Endothelial cell of umbilical vein (primary cell): ENCODE results near the gene KRTAP5-1. TPM values are rescaled to one million over a fixed set of nuclear protein-coding genes. Genes with fewer than 3 reads are reported as not detected.

ENCODE experiments used
- BruUV-seq: library from RNA; stranded (reverse); fragments of 400-500 nt; replicated peaks from 2 replicates; lab custom pipeline; 2021; lab: Mats Ljungman, UMichigan
- CTCF ChIA-PET: fragments of 300-600, 350-600 bp; sonication (Branson Sonifier 250); formaldehyde crosslinking; loops from one replicate; lab custom pipeline; 2021; ENCODE audit warnings: antibody characterized with exemption, inconsistent platforms; lab: Charles Lee
- POLR2A ChIA-PET: fragments of 300-600, 350-600 bp; sonication (Branson Sonifier 250); formaldehyde crosslinking; loops from one replicate; lab custom pipeline; 2021; ENCODE audit warnings: antibody characterized with exemption, inconsistent platforms; lab: Charles Lee
- DNase-seq: peaks from one replicate; pipeline ENCODE4 v3.0.0-alpha.2; 2011; ENCODE audit warnings: low read depth, low spot score
- FAIRE-seq: peaks from 2 replicates; lab custom pipeline; 2011; peaks lifted over from hg19 to GRCh38; lab: Jason Lieb, UNC
- H2AFZ ChIP-seq: 2 replicates; pipeline ENCODE4 v1.6.0; 2012; ENCODE audit warnings: low read depth, low read length, control low read depth, inconsistent platforms
- H3K27ac ChIP-seq: 2 replicates; pipeline ENCODE4 v1.5.1; 2011; ENCODE audit warnings: low read depth, mild to moderate bottlenecking, control low read depth, low read length, moderate library complexity; ENCODE audit not compliant: insufficient read depth
- H3K27me3 ChIP-seq, 2 experiments: 2 replicates each; pipeline versions ENCODE4 v1.6.0 to v1.6.1; 2011; ENCODE audit warnings: low read length in 2 of 2, mixed read lengths in 1 of 2; ENCODE audit not compliant: control insufficient read depth in 2 of 2, insufficient read depth in 2 of 2
- H3K36me3 ChIP-seq, 2 experiments: 2 replicates in 1 of 2; 3 replicates in 1 of 2; pipeline ENCODE4 v1.5.1; 2011; ENCODE audit warnings: low read length in 2 of 2, mild to moderate bottlenecking in 1 of 2, moderate library complexity in 1 of 2; ENCODE audit not compliant: control insufficient read depth in 2 of 2, insufficient read depth in 2 of 2; ENCODE audit errors: extremely low read depth in 1 of 2
- H3K4me1 ChIP-seq: 3 replicates; pipeline ENCODE4 v1.5.1; 2011; ENCODE audit warnings: mild to moderate bottlenecking, low read length; ENCODE audit not compliant: control insufficient read depth, insufficient read depth; ENCODE audit errors: extremely low read depth
- H3K4me2 ChIP-seq: 2 replicates; pipeline ENCODE4 v1.6.1; 2011; ENCODE audit warnings: low read length, control low read depth, mixed read lengths; ENCODE audit not compliant: insufficient read depth
- H3K4me3 ChIP-seq, 3 experiments: fragments of 200-600 bp in 1 of 3; sonication (generic), shearing (Covaris generic) in 1 of 3; replicated peaks in 1 of 3; 2 replicates each; pipeline ENCODE4 v1.5.1; 2011 to 2016; ENCODE audit warnings: control low read depth in 3 of 3, low read length in 3 of 3, mild to moderate bottlenecking in 2 of 3, inconsistent platforms in 1 of 3, low read depth in 1 of 3, moderate library complexity in 1 of 3; ENCODE audit not compliant: insufficient read depth in 1 of 3
- H3K79me2 ChIP-seq: 2 replicates; pipeline ENCODE4 v1.6.0; 2012; ENCODE audit warnings: low read length, inconsistent platforms; ENCODE audit not compliant: control insufficient read depth, insufficient read depth
- H3K9ac ChIP-seq: replicated peaks from 2 replicates; pipeline ENCODE3; 2011; ENCODE audit warnings: low read length, control low read depth; ENCODE audit not compliant: insufficient read depth; ENCODE audit errors: extremely low read depth
- H3K9me1 ChIP-seq: replicated peaks from 3 replicates; pipeline ENCODE4 v1.6.0; 2011; ENCODE audit warnings: mild to moderate bottlenecking, low read length; ENCODE audit not compliant: control insufficient read depth, insufficient read depth; ENCODE audit errors: extremely low read depth
- H3K9me3 ChIP-seq: replicated peaks from 2 replicates; pipeline ENCODE4 v1.5.1; 2012; ENCODE audit warnings: low read length, inconsistent platforms; ENCODE audit not compliant: control insufficient read depth, insufficient read depth
- H4K20me1 ChIP-seq: replicated peaks from 2 replicates; pipeline ENCODE3; 2011; ENCODE audit warnings: mild to moderate bottlenecking, low read length; ENCODE audit not compliant: control insufficient read depth, insufficient read depth; ENCODE audit errors: extremely low read depth
- EZH2 ChIP-seq: IDR thresholded peaks from 2 replicates; pipeline ENCODE4 v1.6.1; 2012; ENCODE audit warnings: borderline replicate concordance, low read depth, mild to moderate bottlenecking, moderate library complexity, low read length, inconsistent platforms; ENCODE audit not compliant: severe bottlenecking
- FOS ChIP-seq: IDR thresholded peaks from 2 replicates; pipeline ENCODE4 v1.6.1; 2011; ENCODE audit warnings: mild to moderate bottlenecking, low read length, moderate library complexity, borderline replicate concordance; ENCODE audit not compliant: insufficient read depth
- GATA2 ChIP-seq: IDR thresholded peaks from 2 replicates; pipeline ENCODE4 v1.7.0; 2011; ENCODE audit warnings: low read depth, mild to moderate bottlenecking, moderate library complexity, mixed read lengths, low read length; ENCODE audit not compliant: insufficient read length, insufficient read depth
- JUN ChIP-seq: IDR thresholded peaks from 2 replicates; pipeline ENCODE4 v1.6.1; 2011; ENCODE audit warnings: borderline replicate concordance, low read depth; ENCODE audit not compliant: insufficient read length, insufficient read depth
- MYC ChIP-seq: IDR thresholded peaks from one replicate; pipeline ENCODE4 v1.6.1; 2011; ENCODE audit warnings: mild to moderate bottlenecking, low read depth, low read length
- POLR2A ChIP-seq: IDR thresholded peaks from 2 replicates; pipeline ENCODE4 v1.6.1; 2012; ENCODE audit warnings: low read depth, mild to moderate bottlenecking, control low read depth, low read length
- POLR2AphosphoS5 ChIP-seq: IDR thresholded peaks from 2 replicates; pipeline ENCODE4 v1.6.1; 2012; ENCODE audit warnings: low read depth, mild to moderate bottlenecking, control low read depth, low read length, moderate library complexity; ENCODE audit not compliant: insufficient read depth
- dilution Hi-C: fragments of 300-500 bp; cut with MboI; formaldehyde crosslinking; loops from one replicate; pipeline ENCODE4 v1.15.0; 2019; ENCODE audit warnings: low sequenced_read_pairs; ENCODE audit not compliant: extremely low pct_ligation_motif_present
- intact Hi-C: fragments of 100-400 bp; cut with micrococcal nuclease; formaldehyde crosslinking; loops from one replicate; pipeline ENCODE4 v1.10.0; 2022
- polyA plus RNA-seq, 4 experiments: library from polyadenylated mRNA; depleted of rRNA in 3 of 4; stranded (reverse) in 3 of 4; unstranded in 1 of 4; fragments of >200 nt; gene quantifications; 2 replicates each; pipeline versions ENCODE4 v1.2.1 to v1.2.3, GENCODE V29; 2011 to 2012; ENCODE audit warnings: missing spikeins in 1 of 4
- total RNA-seq: library from RNA; stranded (reverse); gene quantifications from 2 replicates; pipeline ENCODE4 v1.2.3, GENCODE V29; 2021
- TF ChIP-seq, protein P1 (sequence below), 2 donors: IDR thresholded peaks; 1 replicate in 1 of 2; 2 replicates in 1 of 2; pipeline ENCODE4 v1.5.1; 2011; ENCODE audit warnings: low read length in 2 of 2, mild to moderate bottlenecking in 2 of 2, moderate library complexity in 2 of 2, control low read depth in 1 of 2, inconsistent platforms in 1 of 2, low read depth in 1 of 2; ENCODE audit not compliant: insufficient read depth in 1 of 2; ENCODE audit errors: extremely low read depth in 1 of 2
- TF ChIP-seq, protein P2 (sequence below): IDR thresholded peaks from 2 replicates; pipeline ENCODE4 v1.6.1; 2011; ENCODE audit not compliant: insufficient read depth, insufficient read length

The KRTAP5-1 gene
- total and polyA plus RNA-seq, 2 donors (not counting 3 experiments of a cell fraction or from before 2014, with no cell fraction given): not detected

DNA sequence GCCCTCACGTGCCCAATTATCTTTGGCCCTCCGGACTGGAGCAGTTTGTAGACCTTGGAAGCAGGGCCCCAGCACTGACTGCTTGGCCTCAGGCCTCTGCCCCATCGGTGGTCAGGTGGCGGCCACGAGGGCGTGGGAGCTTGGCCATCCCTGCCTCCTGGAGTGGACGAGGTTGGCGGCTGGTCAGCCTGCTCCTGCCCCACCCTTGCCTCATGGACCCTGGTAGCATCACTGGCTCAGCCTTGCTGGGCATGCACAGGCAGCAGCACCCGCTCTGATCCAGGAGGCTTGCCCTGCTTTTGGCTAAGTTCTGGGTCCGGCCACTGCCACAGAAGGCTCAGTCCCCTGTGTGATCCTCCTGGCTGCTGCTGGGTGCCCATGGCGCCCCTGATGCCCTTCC is 19.1 kb upstream of the KRTAP5-1 start:
- no peak overlapping the region for H2AFZ ChIP-seq
- no peak for DNase-seq
- no peak for FAIRE-seq
- H3K9ac ChIP-seq: no peak overlapping the region
- ChIA-PET POLR2A (no interaction called here), CTCF (no interaction called here)
- no peaks in the 10 kb centered on the region for H4K20me1 ChIP-seq
- no peaks in the 10 kb centered on the region for H3K9me3 ChIP-seq
- no peak overlapping the region for H3K4me3 ChIP-seq
- H3K4me1 ChIP-seq: no peaks in the 10 kb centered on the region
- no peak overlapping the region for H3K4me2 ChIP-seq
- TF ChIP-seq POLR2A (no peak), POLR2AphosphoS5 (no peak), GATA2 (no peak), JUN (no peak), EZH2 (no peak), FOS (no peak), MYC (no peak)
- TF ChIP-seq, protein P1, sequence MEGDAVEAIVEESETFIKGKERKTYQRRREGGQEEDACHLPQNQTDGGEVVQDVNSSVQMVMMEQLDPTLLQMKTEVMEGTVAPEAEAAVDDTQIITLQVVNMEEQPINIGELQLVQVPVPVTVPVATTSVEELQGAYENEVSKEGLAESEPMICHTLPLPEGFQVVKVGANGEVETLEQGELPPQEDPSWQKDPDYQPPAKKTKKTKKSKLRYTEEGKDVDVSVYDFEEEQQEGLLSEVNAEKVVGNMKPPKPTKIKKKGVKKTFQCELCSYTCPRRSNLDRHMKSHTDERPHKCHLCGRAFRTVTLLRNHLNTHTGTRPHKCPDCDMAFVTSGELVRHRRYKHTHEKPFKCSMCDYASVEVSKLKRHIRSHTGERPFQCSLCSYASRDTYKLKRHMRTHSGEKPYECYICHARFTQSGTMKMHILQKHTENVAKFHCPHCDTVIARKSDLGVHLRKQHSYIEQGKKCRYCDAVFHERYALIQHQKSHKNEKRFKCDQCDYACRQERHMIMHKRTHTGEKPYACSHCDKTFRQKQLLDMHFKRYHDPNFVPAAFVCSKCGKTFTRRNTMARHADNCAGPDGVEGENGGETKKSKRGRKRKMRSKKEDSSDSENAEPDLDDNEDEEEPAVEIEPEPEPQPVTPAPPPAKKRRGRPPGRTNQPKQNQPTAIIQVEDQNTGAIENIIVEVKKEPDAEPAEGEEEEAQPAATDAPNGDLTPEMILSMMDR (IDR thresholded peaks at IDR 0.05; ENCODE audit: extremely low read depth in 1 of 2, insufficient read depth in 1 of 2, low read depth in 1 of 2, low read length in 2 of 2): no peak
- TF ChIP-seq, protein P2, sequence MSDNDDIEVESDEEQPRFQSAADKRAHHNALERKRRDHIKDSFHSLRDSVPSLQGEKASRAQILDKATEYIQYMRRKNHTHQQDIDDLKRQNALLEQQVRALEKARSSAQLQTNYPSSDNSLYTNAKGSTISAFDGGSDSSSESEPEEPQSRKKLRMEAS: no peak
- no peaks in the 10 kb centered on the region for H3K9me1 ChIP-seq
- no peaks in the 10 kb centered on the region for H3K36me3 ChIP-seq
- BruUV-seq: no TSS peak
- intact Hi-C loops: no loop called here
- no peak overlapping the region for H3K27ac ChIP-seq
- peaks cover 0 to 2% of the 10 kb centered on the region in 2 experiments for H3K27me3 ChIP-seq
- dilution Hi-C loops: no loop called here
- no peaks in the 10 kb centered on the region for H3K79me2 ChIP-seq
